ENCODE results near the gene ZBTB1. TPM values are rescaled to one million over a fixed set of nuclear protein-coding genes. Genes with fewer than 3 reads are reported as not detected.
"Not testable (repeated sequence)": the region's sequence is repeated elsewhere in the genome, so short reads cannot be mapped to it uniquely, and the experiment has no call there.

The ZBTB1 gene
- total and polyA plus RNA-seq, 10 donors = 25.4 to 84.2 (median 57.5) TPM

DNA sequence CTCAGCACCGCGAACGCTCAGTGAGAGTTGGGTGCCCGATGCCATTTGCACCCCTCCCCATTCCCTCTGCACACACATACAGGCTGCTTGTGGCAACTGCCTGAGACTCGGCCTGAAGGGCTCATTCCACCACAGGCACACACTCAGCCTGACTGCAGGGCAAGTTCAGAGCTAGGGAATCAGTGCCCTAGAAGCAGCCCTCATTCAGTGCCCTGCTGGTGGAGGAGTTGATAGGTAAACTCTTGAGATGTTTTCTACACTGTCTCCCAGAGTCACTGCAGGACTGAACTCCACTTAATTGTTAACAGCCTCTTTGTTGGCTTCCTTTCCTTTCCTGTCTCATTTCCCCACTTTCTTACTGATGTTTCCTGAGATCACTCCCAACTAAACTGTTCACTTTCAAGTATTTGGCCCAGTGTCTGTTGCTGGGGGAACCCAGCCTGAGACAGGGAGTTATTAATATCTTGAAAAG lies 62.1 kb downstream of the ZBTB1 start:
- H3K4me3 ChIP-seq = no peak overlapping the region
- H3K4me1 ChIP-seq = peaks cover 0 to 8% (median 6%) of the 10 kb centered on the region in 6 donors
- 52 to 76% (median 63%) methylated on average over 4 to 5 of the region's 5 CpGs for WGBS, 5 donors
- no peaks in the 10 kb centered on the region for H3K9me3 ChIP-seq
- H3K36me3 ChIP-seq = no peaks in the 10 kb centered on the region
- H3K27ac ChIP-seq = peak overlapping the region in 2 of 8 donors; percentile 1 to 21
- intact Hi-C loops (cut with DNase I; ENCODE audit: low total_unique reads) = no loop called here
- TF ChIP-seq, protein P1, sequence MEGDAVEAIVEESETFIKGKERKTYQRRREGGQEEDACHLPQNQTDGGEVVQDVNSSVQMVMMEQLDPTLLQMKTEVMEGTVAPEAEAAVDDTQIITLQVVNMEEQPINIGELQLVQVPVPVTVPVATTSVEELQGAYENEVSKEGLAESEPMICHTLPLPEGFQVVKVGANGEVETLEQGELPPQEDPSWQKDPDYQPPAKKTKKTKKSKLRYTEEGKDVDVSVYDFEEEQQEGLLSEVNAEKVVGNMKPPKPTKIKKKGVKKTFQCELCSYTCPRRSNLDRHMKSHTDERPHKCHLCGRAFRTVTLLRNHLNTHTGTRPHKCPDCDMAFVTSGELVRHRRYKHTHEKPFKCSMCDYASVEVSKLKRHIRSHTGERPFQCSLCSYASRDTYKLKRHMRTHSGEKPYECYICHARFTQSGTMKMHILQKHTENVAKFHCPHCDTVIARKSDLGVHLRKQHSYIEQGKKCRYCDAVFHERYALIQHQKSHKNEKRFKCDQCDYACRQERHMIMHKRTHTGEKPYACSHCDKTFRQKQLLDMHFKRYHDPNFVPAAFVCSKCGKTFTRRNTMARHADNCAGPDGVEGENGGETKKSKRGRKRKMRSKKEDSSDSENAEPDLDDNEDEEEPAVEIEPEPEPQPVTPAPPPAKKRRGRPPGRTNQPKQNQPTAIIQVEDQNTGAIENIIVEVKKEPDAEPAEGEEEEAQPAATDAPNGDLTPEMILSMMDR (IDR thresholded peaks at IDR 0.05 in 8 of 11, conservative IDR thresholded peaks at IDR 0.05 in 3 of 11) = no peak
- TF ChIP-seq POLR2AphosphoS5 (IDR thresholded peaks at IDR 0.05) = no peak
- no peak for TF ChIP-seq POLR2A (IDR thresholded peaks at IDR 0.05)
- H3K27me3 ChIP-seq (replicated peaks in 1 of 7) = no peaks in the 10 kb centered on the region
- DNase-seq = no peak

DNA sequence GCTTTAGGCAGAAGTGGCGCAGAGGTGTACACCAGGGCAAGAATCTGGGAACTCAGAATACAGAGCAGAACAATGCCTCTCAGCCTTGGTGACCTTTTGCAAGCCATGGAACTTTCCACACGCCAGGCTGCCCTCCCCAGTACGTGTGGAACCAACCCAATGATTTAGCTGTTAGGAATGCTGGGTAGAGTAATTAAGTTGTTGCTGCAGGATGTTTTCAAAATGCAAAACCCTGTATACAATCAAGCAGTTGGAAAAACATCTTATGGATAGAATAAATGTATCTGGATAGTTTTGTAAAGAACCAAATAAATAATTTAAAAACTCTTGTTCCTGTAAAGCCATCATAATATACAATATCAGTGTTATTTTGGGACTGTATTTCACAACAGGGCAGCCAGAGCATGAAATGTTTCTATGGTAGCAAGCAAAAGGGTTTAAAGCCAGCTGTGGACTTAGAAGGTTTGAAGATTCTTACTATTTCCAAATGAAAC lies 64.6 kb downstream of the ZBTB1 start:
- Histone ChIP-seq H3K4me1 (peaks cover 0 to 8% (median 6%) of the 10 kb centered on the region in 6 donors), H3K36me3 (no peaks in the 10 kb centered on the region), H3K9me3 (no peaks in the 10 kb centered on the region), H3K27ac (peak overlapping the region in 5 of 8 donors; percentile 21 to 54 (median 35)), H3K4me3 (no peak overlapping the region), H3K27me3 (replicated peaks in 1 of 7) (no peaks in the 10 kb centered on the region)
- TF ChIP-seq POLR2A (IDR thresholded peaks at IDR 0.05) = no peak
- no peak for TF ChIP-seq POLR2AphosphoS5 (IDR thresholded peaks at IDR 0.05)
- TF ChIP-seq, protein P1 (IDR thresholded peaks at IDR 0.05 in 8 of 11, conservative IDR thresholded peaks at IDR 0.05 in 3 of 11) = no peak
- no peak for DNase-seq
- WGBS, 5 donors = 74 to 82% (median 80%) methylated on average over 3 of the region's 3 CpGs
- intact Hi-C loops (cut with DNase I; ENCODE audit: low total_unique reads) = no loop called here

DNA sequence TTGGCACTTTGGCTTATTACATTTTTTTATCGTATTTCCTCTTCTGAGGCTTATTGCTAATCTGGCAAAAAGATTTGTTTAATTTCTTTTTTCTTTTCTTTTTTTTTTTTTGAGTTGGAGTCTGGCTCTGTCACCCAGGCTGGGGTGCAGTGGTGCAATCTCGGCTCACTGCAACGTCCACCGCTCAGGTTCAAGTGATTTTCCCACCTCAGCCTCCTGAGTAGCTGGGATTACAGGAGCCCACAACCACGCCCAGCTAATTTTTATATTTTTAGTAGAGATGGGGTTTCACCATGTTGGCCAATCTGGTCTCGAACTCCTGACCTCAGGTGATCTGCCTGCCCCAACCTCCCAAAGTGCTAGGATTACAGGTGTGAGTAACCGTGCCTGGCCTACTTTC lies 65.1 kb downstream of the ZBTB1 start:
- intact Hi-C loops (cut with DNase I; ENCODE audit: low total_unique reads) = not testable (repeated sequence)

DNA sequence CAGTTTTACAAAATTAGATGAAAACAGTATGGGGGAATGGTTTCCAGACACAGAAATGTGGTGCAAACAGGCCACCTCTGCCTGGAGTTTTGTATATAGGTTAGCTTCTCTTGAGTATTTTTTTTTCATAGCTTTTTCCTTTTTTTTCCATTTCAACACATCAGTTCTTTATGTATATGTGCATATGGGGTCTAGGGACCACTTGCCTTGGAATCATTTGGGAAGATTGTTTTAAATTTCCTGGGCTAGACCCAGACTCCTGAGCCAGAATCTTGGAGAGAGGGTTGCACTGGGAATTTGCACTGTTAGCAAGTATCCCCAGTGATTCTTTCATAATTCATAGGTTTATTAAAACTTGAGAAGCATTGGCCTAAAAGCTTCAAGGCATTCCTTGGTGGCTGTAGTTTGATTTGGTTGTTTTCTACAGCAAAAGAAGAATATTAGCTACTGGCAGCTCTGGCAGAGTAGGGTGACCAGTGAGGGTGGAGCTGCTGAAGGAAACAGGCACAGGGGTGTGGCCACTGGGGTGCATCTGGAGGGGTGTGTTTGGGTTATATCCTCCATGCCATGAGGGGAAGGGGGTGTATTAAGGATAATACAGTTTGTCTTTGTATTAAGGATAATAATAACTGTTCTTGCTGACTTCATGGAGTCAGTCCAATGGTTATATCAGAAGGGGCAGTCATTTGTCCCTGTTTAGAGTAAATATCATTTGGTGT lies 68.0 kb downstream of the ZBTB1 start:
- H3K9me3 ChIP-seq = no peaks in the 10 kb centered on the region
- intact Hi-C loops (cut with DNase I; ENCODE audit: low total_unique reads) = no loop called here
- H3K4me1 ChIP-seq = no peaks in the 10 kb centered on the region
- H3K36me3 ChIP-seq = no peaks in the 10 kb centered on the region
- no peak overlapping the region for H3K4me3 ChIP-seq
- DNase-seq = no peak
- H3K27me3 ChIP-seq (replicated peaks in 1 of 7) = no peaks in the 10 kb centered on the region
- H3K27ac ChIP-seq = no peak overlapping the region
- TF ChIP-seq POLR2AphosphoS5 (IDR thresholded peaks at IDR 0.05) (no peak), POLR2A (IDR thresholded peaks at IDR 0.05) (no peak)
- TF ChIP-seq, protein P1 (IDR thresholded peaks at IDR 0.05 in 8 of 11, conservative IDR thresholded peaks at IDR 0.05 in 3 of 11) = no peak

More for the DNA sequence above, 65.1 kb downstream of the ZBTB1 start:
- WGBS, 5 donors = 79 to 92% (median 90%) methylated on average over 7 of the region's 7 CpGs
- not testable (repeated sequence) for H3K9me3 ChIP-seq; H3K4me1 ChIP-seq; DNase-seq; H3K36me3 ChIP-seq; H3K27me3 ChIP-seq (replicated peaks in 1 of 7); H3K4me3 ChIP-seq
- H3K27ac ChIP-seq = peak overlapping the region in 6 of 8 donors; percentile 21 to 54 (median 38)
